ENCODE results near the gene DRAM2. TPM values are rescaled to one million over a fixed set of nuclear protein-coding genes. Genes with fewer than 3 reads are reported as not detected.
"Not testable (repeated sequence)": the region's sequence is repeated elsewhere in the genome, so short reads cannot be mapped to it uniquely, and the experiment has no call there.

DRAM2 gene
- total RNA-seq, 4 donors from 2014 or later, result 38.8 to 125 (median 69.9) TPM

GRCh38 chr1:111082421-111083203 lies 57.3 kb downstream of the DRAM2 start:
- no peak for DNase-seq (ENCODE audit: low spot score)
- TF ChIP-seq CTCF (IDR thresholded peaks at IDR 0.05), result no peak
- no peak for ATAC-seq (ENCODE audit: low FRiP score)

- not testable (repeated sequence) for DNase-seq (ENCODE audit: low spot score); ATAC-seq (ENCODE audit: low FRiP score)
Observed at GRCh38 chr1:111079329-111079728, 60.6 kb downstream of the DRAM2 start.

DNA sequence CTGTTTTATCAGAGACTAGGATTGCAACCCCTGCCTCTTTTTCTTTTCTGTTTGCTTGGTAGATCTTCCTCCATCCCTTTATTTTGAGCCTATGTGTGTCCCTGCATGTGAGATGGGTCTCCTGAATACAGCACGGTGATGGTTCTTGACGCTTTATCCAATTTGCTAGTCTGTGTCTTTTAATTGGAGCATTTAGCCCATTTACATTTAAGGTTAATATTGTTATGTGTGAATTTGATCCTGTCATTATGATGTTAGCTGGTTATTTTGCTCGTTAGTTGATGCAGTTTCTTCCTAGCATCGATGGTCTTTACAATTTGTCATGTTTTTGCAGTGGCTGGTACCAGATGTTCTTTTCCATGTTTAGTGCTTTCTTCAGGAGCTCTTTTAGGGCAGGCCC lies 62.6 kb downstream of the DRAM2 start:
- DNase-seq (ENCODE audit: low spot score); ATAC-seq (ENCODE audit: low FRiP score): not testable (repeated sequence)

Small RNA genes within 50 kb of the gene (small RNA-seq; reads per million reads assigned to genes)
- gene AL355816.1, result not detected

Other genes starting within 250 kb of the DRAM2 start
- gene LRIF1, start 176.2 kb downstream of the DRAM2 start, total RNA-seq, result 1 to 10 TPM; 6.4 to 9.1 (median 6.6) TPM
- 10 to 100 TPM; 38.6 to 61.0 (median 40.2) TPM for gene CEPT1, start 130 bp upstream of the DRAM2 start, total RNA-seq
- gene DENND2D, start 60.6 kb upstream of the DRAM2 start, total RNA-seq, result 10 to 100 TPM; 19.5 to 41.7 (median 27.8) TPM
- gene CHI3L2, start 87.6 kb upstream of the DRAM2 start, total RNA-seq, result 10 to 100 TPM in 1 of 4 donors, 1 to 10 TPM in 3; 1.2 to 28.5 (median 6.1) TPM
- 1 to 10 TPM in 1 of 4 donors, not detected in 3; 3.5 TPM for gene CHIA, start 150.8 kb upstream of the DRAM2 start, total RNA-seq